BJ (cell line): ENCODE results near the gene CARMIL1. TPM values are rescaled to one million over a fixed set of nuclear protein-coding genes. Genes with fewer than 3 reads are reported as not detected.

Experiments
- CTCF ChIA-PET: fragments of 350-600 bp; formaldehyde crosslinking; extraction: SDS; loops from one replicate; lab custom pipeline; 2021; ENCODE audit warnings: antibody characterized with exemption, inconsistent platforms; lab: Yijun Ruan, JAX
- POLR2A ChIA-PET: fragments of 300-600 bp; sonication (Branson Sonifier 250); formaldehyde crosslinking; extraction: SDS; loops from one replicate; lab custom pipeline; 2021; ENCODE audit warnings: antibody characterized with exemption; lab: Charles Lee
- DNase-seq: peaks from one replicate; pipeline ENCODE4 v3.0.0-alpha.2; 2011; ENCODE audit warnings: low read depth
- H3K27me3 ChIP-seq: 2 replicates; pipeline ENCODE4 v1.6.0; 2011; ENCODE audit warnings: low read length; ENCODE audit not compliant: control insufficient read depth, insufficient read depth
- H3K36me3 ChIP-seq: 2 replicates; pipeline ENCODE4 v1.5.1; 2011; ENCODE audit warnings: low read length; ENCODE audit not compliant: control insufficient read depth, insufficient read depth
- H3K4me3 ChIP-seq: 2 replicates; pipeline ENCODE4 v1.5.1; 2011; ENCODE audit warnings: low read depth, mild to moderate bottlenecking, control low read depth, low read length
- polyA plus RNA-seq: library from polyadenylated mRNA; depleted of rRNA; stranded (reverse); fragments of >200 nt; gene quantifications from 2 replicates; pipeline ENCODE4 v1.2.3, GENCODE V29; 2011
- TF ChIP-seq, protein P1 (sequence below): IDR thresholded peaks from 2 replicates; pipeline ENCODE4 v1.5.1; 2011; ENCODE audit warnings: low read depth, mild to moderate bottlenecking, control low read depth, inconsistent platforms, low read length, moderate library complexity; ENCODE audit not compliant: insufficient read depth

CARMIL1 gene
- polyA plus RNA-seq, 1 experiment: 3.7 TPM

DNA sequence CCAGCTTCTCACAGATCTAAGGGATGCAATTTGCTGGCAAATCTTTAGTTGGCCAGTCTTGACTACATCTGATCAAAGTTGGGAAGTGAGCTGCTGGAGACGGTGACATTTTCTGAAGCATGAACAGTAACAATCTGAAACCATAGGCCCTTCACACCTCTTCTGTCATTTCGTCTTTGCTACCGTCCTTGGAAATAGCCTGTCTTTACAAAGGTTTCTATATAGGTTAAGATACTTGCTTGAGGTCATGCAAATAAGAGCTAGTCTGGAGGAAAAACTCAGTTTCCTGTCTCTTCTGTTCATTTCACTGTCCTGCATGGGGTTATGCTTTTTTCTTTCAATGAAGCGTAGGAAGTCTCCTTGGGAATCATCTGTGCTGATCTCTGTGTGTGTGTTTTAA, 55.6 kb downstream of the CARMIL1 start:
- no peak overlapping the region for H3K4me3 ChIP-seq
- TF ChIP-seq, protein P1, sequence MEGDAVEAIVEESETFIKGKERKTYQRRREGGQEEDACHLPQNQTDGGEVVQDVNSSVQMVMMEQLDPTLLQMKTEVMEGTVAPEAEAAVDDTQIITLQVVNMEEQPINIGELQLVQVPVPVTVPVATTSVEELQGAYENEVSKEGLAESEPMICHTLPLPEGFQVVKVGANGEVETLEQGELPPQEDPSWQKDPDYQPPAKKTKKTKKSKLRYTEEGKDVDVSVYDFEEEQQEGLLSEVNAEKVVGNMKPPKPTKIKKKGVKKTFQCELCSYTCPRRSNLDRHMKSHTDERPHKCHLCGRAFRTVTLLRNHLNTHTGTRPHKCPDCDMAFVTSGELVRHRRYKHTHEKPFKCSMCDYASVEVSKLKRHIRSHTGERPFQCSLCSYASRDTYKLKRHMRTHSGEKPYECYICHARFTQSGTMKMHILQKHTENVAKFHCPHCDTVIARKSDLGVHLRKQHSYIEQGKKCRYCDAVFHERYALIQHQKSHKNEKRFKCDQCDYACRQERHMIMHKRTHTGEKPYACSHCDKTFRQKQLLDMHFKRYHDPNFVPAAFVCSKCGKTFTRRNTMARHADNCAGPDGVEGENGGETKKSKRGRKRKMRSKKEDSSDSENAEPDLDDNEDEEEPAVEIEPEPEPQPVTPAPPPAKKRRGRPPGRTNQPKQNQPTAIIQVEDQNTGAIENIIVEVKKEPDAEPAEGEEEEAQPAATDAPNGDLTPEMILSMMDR: no peak
- no peaks in the 10 kb centered on the region for H3K36me3 ChIP-seq
- DNase-seq: no peak
- ChIA-PET POLR2A (no interaction called here), CTCF (interaction anchor here (0.8 kb wide), 1 partner anchor 8 kb away, joined by 3 read pairs; no protein-coding TSS in a partner anchor)
- no peaks in the 10 kb centered on the region for H3K27me3 ChIP-seq

DNA sequence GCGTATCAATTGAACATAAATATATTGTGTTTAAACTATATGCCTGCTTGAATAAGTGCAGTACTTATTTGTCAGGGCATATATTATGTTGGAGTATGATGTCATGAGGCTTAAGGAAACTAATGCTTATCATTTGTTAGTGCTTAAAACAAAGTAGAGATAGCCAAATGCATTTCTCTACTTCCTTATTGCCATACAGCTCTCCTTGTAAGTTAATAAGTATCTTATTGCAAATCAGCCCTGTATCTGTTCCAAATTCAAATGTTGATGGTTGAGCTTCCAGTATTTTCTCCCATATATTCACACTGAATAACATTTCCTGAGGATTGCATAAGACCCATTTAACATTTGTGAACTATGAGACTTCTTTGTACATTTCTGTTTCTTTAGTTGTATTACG, 57.8 kb downstream of the CARMIL1 start:
- no peak for DNase-seq

DNA sequence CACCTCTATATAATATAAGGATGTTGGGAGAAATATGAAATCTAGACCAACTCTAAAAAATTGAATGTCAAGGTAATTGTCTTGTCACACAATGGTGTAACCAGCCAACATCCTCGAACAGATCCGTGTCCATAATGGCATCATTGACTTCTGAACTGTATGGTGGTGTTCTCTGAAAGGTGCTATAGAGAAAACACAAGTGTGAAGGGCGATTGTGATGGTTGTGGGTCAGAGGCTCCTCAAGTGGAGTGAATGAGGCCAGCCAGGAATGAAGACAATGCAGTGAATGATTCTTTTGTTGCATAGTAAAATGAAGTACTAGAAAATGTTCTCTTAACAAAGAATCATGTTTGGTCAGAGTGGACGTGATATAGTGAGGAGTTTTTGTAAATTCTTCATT, 58.3 kb downstream of the CARMIL1 start:
- H3K4me3 ChIP-seq: no peak overlapping the region
- no peaks in the 10 kb centered on the region for H3K27me3 ChIP-seq
- ChIA-PET POLR2A (no interaction called here), CTCF (no interaction called here)
- TF ChIP-seq, protein P1: no peak
- no peak for DNase-seq
- H3K36me3 ChIP-seq: no peaks in the 10 kb centered on the region

More for the DNA sequence above, 57.8 kb downstream of the CARMIL1 start:
- TF ChIP-seq, protein P1: no peak
- no peaks in the 10 kb centered on the region for H3K27me3 ChIP-seq
- POLR2A ChIA-PET: no interaction called here
- CTCF ChIA-PET: no interaction called here
- H3K36me3 ChIP-seq: no peaks in the 10 kb centered on the region
- no peak overlapping the region for H3K4me3 ChIP-seq

DNA sequence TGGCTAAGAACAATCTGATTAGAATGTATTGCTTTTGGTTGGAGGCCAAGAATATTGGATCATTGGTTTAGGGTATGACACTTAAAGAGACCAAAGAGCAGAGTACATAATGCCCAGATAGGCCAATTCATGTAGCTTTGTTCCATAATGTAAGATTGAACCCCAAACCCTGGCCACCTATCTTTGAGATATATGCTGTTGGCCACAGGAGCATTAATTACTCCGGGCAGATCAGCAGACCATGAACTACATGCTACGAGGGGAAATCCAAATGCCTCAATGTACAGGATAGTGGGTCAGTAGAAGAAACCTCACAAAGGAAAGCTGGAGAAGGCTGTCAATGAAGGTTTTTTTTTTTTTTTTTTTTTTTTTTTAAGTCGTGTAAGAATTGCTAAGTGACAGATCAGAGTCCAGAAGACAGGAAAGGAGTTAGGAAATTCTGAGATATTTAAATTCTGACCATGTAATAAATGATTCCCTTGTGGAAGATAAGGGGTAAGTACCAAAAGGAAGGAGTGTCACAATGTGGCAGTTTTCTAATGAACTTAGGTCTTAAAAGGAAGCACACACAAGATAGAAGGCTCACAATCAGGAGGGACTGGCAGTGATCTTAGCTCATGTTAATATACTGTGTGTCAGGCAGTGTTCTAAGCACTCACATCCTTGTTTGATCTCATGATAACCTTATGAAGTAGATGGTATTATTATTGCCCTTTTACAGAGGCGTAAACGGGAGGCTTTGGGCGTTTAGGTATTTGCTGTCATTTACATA, 61.4 kb downstream of the CARMIL1 start:
- no peak for DNase-seq
- TF ChIP-seq, protein P1: no peak
- H3K27me3 ChIP-seq: peaks cover 2% of the 10 kb centered on the region; the same call in 1 of the 2 replicates
- ChIA-PET POLR2A (interaction anchor here (0.6 kb wide), 1 partner anchor 15 kb away, joined by 3 read pairs; no protein-coding TSS in a partner anchor), CTCF (interaction anchor here (1.0 kb wide), 1 partner anchor 13 kb away, joined by 3 read pairs; no protein-coding TSS in a partner anchor)
- H3K4me3 ChIP-seq: no peak overlapping the region
- no peaks in the 10 kb centered on the region for H3K36me3 ChIP-seq

DNA sequence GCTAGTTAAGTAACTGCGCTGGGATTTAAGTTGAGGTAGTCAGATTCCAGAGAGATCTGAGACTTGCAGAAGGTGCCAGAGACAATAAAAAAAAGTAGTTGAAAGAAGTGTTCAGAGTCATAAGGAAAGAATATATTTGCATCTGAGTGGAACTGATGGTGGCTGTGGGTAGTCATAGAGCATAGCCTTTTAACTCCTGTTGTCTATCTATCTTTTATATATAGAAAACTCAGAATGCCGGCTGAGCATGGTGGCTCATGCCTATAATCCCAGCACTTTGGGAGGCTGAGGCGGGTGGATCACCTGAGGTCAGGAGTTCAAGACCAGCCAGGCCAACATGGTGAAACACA, 62.0 kb downstream of the CARMIL1 start:
- Histone ChIP-seq H3K36me3 (no peaks in the 10 kb centered on the region), H3K27me3 (peaks cover 2% of the 10 kb centered on the region; the same call in 1 of the 2 replicates), H3K4me3 (no peak overlapping the region)
- DNase-seq: no peak
- POLR2A ChIA-PET: interaction anchor here (0.6 kb wide), 1 partner anchor 16 kb away, joined by 3 read pairs; no protein-coding TSS in a partner anchor
- TF ChIP-seq, protein P1: no peak
- CTCF ChIA-PET: no interaction called here
